MM.1S (cell line): ENCODE data around the gene HMGN5.

Source experiments
- DNase-seq: peaks from one replicate; pipeline ENCODE4 v3.0.0-alpha.2; 2015
- H2AFZ ChIP-seq: fragments of 300-600 bp; sonication (generic); 2 replicates; pipeline ENCODE4 v1.6.0; 2016; ENCODE audit warnings: antibody characterized with exemption, low read length
- H3F3A ChIP-seq: fragments of 300-600 bp; sonication (generic); 2 replicates; pipeline ENCODE4 v1.6.1; 2016; ENCODE audit warnings: mild to moderate bottlenecking, antibody characterized with exemption, low read length, moderate library complexity, mixed read lengths; ENCODE audit not compliant: insufficient read depth
- H3K27ac ChIP-seq: fragments of 300-600 bp; sonication (generic); 2 replicates; pipeline ENCODE4 v1.5.1; 2016; ENCODE audit warnings: mild to moderate bottlenecking, low read length
- H3K27me3 ChIP-seq: fragments of 300-600 bp; sonication (generic); replicated peaks from 2 replicates; pipeline ENCODE4 v1.6.0; 2016; ENCODE audit warnings: low read length; ENCODE audit not compliant: insufficient read depth
- H3K36me3 ChIP-seq: fragments of 300-600 bp; sonication (generic); replicated peaks from 2 replicates; pipeline ENCODE4 v1.6.1; 2016; ENCODE audit warnings: mild to moderate bottlenecking, low read length, mixed read lengths; ENCODE audit not compliant: insufficient read depth
- H3K4me1 ChIP-seq: fragments of 300-600 bp; sonication (generic); 2 replicates; pipeline ENCODE4 v1.6.1; 2016; ENCODE audit warnings: low read length, mixed read lengths
- H3K4me2 ChIP-seq: fragments of 300-600 bp; sonication (generic); 2 replicates; pipeline ENCODE4 v1.6.0; 2016; ENCODE audit warnings: low read depth, low read length
- H3K4me3 ChIP-seq: fragments of 300-600 bp; sonication (generic); 2 replicates; pipeline ENCODE4 v1.5.1; 2016; ENCODE audit warnings: low read length, mixed read lengths
- H3K79me2 ChIP-seq: fragments of 300-600 bp; sonication (generic); 2 replicates; pipeline ENCODE4 v1.6.1; 2016; ENCODE audit warnings: mixed run types, low read length, mixed read lengths
- H3K9ac ChIP-seq: fragments of 300-600 bp; sonication (generic); 2 replicates; pipeline ENCODE4 v1.6.1; 2016; ENCODE audit warnings: low read length, mixed read lengths
- H3K9me2 ChIP-seq: fragments of 300-600 bp; sonication (generic); replicated peaks from 2 replicates; pipeline ENCODE4 v1.6.1; 2016; ENCODE audit warnings: mild to moderate bottlenecking, low read length, mixed read lengths; ENCODE audit not compliant: insufficient read depth
- H3K9me3 ChIP-seq: fragments of 300-600 bp; sonication (generic); replicated peaks from 2 replicates; pipeline ENCODE4 v1.6.1; 2016; ENCODE audit warnings: mild to moderate bottlenecking, low read length, mixed read lengths; ENCODE audit not compliant: insufficient read depth
- H4K20me1 ChIP-seq: fragments of 300-600 bp; sonication (generic); 2 replicates; pipeline ENCODE4 v1.6.1; 2016; ENCODE audit warnings: mild to moderate bottlenecking, low read length, moderate library complexity, mixed read lengths; ENCODE audit not compliant: insufficient read depth
- EZH2 ChIP-seq: fragments of 300-600 bp; sonication (generic); optimal IDR thresholded peaks from 2 replicates; pipeline ENCODE3; 2017; ENCODE audit warnings: low read depth, mild to moderate bottlenecking, antibody characterized with exemption, low read length, mixed read lengths
- EZH2phosphoT487 ChIP-seq: fragments of 300-600 bp; sonication (generic); IDR thresholded peaks from 2 replicates; pipeline ENCODE4 v1.6.1; 2018; ENCODE audit warnings: antibody characterized with exemption, low read length
- TF ChIP-seq, protein P1 (sequence below): fragments of 300-600 bp; sonication (generic); IDR thresholded peaks from 2 replicates; pipeline ENCODE4 v1.5.1; 2016; ENCODE audit warnings: antibody characterized with exemption, low read length, mixed read lengths

HMGN5 gene

DNA sequence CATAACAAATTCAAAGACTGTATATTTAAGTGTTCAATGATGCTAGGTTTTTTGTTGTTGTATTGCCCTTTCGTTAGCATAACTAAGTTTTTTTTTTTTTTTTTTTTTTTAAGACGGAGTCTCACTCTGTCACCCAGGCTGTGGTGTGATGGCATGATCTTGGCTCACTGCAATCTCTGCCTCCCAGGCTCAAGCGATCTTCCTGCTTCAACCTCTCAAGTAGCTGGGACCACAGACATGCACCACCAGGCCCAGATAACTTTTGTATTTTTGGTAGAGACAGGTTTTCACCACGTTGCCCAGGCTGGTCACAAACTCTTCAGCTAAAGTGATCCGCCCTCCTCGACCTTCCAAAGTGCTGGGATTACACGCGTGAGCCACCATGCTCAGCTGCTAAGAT lies 7.2 kb upstream of the HMGN5 start:
- Histone ChIP-seq H3K4me2 (no peak overlapping the region), H3K9me3 (no peaks in the 10 kb centered on the region), H3K4me3 (no peak overlapping the region), H3K27ac (no peak overlapping the region), H3K79me2 (peaks cover 4% of the 10 kb centered on the region; the same call in 1 of the 2 replicates), H4K20me1 (no peaks in the 10 kb centered on the region), H3F3A (no peaks in the 10 kb centered on the region), H3K36me3 (no peaks in the 10 kb centered on the region), H3K9me2 (no peaks in the 10 kb centered on the region), H3K9ac (no peak overlapping the region), H3K4me1 (no peaks in the 10 kb centered on the region), H3K27me3 (no peaks in the 10 kb centered on the region), H2AFZ (no peak overlapping the region)
- DNase-seq = no peak
- TF ChIP-seq EZH2 = no peak
- TF ChIP-seq, protein P1, sequence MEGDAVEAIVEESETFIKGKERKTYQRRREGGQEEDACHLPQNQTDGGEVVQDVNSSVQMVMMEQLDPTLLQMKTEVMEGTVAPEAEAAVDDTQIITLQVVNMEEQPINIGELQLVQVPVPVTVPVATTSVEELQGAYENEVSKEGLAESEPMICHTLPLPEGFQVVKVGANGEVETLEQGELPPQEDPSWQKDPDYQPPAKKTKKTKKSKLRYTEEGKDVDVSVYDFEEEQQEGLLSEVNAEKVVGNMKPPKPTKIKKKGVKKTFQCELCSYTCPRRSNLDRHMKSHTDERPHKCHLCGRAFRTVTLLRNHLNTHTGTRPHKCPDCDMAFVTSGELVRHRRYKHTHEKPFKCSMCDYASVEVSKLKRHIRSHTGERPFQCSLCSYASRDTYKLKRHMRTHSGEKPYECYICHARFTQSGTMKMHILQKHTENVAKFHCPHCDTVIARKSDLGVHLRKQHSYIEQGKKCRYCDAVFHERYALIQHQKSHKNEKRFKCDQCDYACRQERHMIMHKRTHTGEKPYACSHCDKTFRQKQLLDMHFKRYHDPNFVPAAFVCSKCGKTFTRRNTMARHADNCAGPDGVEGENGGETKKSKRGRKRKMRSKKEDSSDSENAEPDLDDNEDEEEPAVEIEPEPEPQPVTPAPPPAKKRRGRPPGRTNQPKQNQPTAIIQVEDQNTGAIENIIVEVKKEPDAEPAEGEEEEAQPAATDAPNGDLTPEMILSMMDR = no peak
- TF ChIP-seq EZH2phosphoT487 = no peak

DNA sequence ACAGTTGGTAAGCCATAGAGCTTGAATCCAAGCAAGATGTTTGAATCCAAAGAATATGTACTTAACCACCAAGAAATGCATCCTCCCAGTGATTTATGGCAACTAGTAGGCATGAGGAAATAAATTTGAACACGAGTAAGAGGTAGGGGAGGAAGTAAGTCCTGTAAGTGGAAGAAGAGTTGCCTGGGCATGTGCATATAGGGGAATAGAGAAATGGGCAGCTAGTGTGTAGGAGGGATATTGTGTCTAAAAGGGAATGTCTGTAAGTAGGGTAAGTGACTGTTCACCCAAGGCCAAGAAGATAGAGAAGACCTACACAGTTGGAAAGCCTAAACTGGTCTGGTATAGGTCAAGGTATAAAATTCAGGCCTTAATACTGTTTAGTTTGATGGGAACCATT lies 4.8 kb upstream of the HMGN5 start:
- no peak for TF ChIP-seq EZH2
- no peak for TF ChIP-seq EZH2phosphoT487
- TF ChIP-seq, protein P1 = no peak
- no peak overlapping the region for H2AFZ ChIP-seq
- no peaks in the 10 kb centered on the region for H3K36me3 ChIP-seq
- H3K9me2 ChIP-seq = no peaks in the 10 kb centered on the region
- no peaks in the 10 kb centered on the region for H4K20me1 ChIP-seq
- peaks cover 15% of the 10 kb centered on the region for H3K79me2 ChIP-seq
- no peak for DNase-seq
- H3K9me3 ChIP-seq = no peaks in the 10 kb centered on the region
- no peaks in the 10 kb centered on the region for H3K27me3 ChIP-seq
- no peaks in the 10 kb centered on the region; the same call in 1 of the 2 replicates for H3K4me1 ChIP-seq
- no peak overlapping the region for H3K4me3 ChIP-seq
- no peak overlapping the region for H3K4me2 ChIP-seq
- H3K9ac ChIP-seq = no peak overlapping the region
- no peaks in the 10 kb centered on the region for H3F3A ChIP-seq
- H3K27ac ChIP-seq = no peak overlapping the region

DNA sequence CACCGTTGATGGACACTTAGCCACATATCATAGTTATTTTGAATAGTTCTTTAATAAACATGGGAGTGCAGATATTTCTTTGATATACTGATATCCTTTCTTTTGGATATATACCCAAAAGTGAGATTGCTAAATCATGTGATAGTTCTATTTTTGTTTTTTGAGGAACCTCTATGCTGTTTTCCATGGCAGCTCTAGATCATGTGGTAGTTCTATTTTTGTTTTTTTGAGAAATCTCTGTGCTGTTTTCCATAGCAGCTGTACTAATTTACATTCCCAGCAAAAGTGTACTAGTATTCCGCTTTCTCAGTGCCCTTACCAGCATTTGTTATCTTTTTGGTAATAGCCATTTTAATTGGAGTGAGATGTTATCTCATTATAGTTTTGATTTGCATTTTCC lies 3.8 kb upstream of the HMGN5 start:
- Histone ChIP-seq H2AFZ (no peak overlapping the region), H3K4me1 (no peaks in the 10 kb centered on the region; the same call in 1 of the 2 replicates), H3F3A (no peaks in the 10 kb centered on the region), H3K9ac (no peak overlapping the region), H3K4me2 (no peak overlapping the region), H3K27me3 (no peaks in the 10 kb centered on the region), H3K9me3 (no peaks in the 10 kb centered on the region), H3K9me2 (no peaks in the 10 kb centered on the region), H4K20me1 (no peaks in the 10 kb centered on the region), H3K27ac (no peak overlapping the region), H3K79me2 (peaks cover 15% of the 10 kb centered on the region), H3K4me3 (no peak overlapping the region), H3K36me3 (no peaks in the 10 kb centered on the region)
- no peak for DNase-seq
- TF ChIP-seq EZH2phosphoT487 (no peak), EZH2 (no peak)
- TF ChIP-seq, protein P1 = no peak
